ENCODE results near the gene PLXNA4.

DNA sequence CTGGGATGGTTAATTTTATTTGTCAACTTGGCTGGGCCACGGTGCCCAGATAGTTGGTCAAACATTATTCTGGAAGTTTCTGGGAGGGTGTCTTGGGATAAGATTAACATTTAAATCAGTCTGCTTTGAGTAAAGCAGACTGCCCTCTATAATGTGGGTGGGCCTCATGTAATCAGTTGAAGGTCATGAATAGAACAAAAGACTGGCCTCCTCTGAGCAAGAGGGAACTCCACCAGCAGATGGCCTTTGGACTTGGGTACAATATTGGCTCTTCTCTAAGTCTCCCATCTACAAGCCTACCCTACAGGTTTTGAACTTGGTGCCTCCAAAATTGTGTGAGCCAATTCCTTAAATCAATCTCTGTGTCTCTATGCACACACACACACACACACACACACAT is 61.8 kb downstream of the PLXNA4 start:
- TF ChIP-seq, protein P1, sequence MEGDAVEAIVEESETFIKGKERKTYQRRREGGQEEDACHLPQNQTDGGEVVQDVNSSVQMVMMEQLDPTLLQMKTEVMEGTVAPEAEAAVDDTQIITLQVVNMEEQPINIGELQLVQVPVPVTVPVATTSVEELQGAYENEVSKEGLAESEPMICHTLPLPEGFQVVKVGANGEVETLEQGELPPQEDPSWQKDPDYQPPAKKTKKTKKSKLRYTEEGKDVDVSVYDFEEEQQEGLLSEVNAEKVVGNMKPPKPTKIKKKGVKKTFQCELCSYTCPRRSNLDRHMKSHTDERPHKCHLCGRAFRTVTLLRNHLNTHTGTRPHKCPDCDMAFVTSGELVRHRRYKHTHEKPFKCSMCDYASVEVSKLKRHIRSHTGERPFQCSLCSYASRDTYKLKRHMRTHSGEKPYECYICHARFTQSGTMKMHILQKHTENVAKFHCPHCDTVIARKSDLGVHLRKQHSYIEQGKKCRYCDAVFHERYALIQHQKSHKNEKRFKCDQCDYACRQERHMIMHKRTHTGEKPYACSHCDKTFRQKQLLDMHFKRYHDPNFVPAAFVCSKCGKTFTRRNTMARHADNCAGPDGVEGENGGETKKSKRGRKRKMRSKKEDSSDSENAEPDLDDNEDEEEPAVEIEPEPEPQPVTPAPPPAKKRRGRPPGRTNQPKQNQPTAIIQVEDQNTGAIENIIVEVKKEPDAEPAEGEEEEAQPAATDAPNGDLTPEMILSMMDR (optimal IDR thresholded peaks at IDR 0.05 in 1 of 3, IDR thresholded peaks at IDR 0.05 in 1 of 3, conservative IDR thresholded peaks at IDR 0.05 in 1 of 3; ENCODE audit: extremely low read depth in 1 of 3, insufficient read depth in 2 of 3, low read length in 3 of 3) = no peak
- no peak for TF ChIP-seq EZH2 (IDR thresholded peaks at IDR 0.05; ENCODE audit: low read length)

Measured in keratinocyte (primary cell).